ENCODE data around the gene ASS1. TPM values are rescaled to one million over a fixed set of nuclear protein-coding genes. Genes with fewer than 3 reads are reported as not detected.

ASS1 gene
- total and polyA plus RNA-seq, 9 donors: 63.4 to 238 (median 87.0) TPM

- 34 to 41% (median 38%) methylated on average over 14 of the region's 14 CpGs for WGBS, 3 donors
- no peaks in the 10 kb centered on the region for H3K9me3 ChIP-seq
- no peak for TF ChIP-seq EP300 (IDR thresholded peaks at IDR 0.05)
- no peak for TF ChIP-seq POLR2A (IDR thresholded peaks at IDR 0.05)
- no peak for TF ChIP-seq CTCF (IDR thresholded peaks at IDR 0.05)
- no peaks in the 10 kb centered on the region for H3K36me3 ChIP-seq
- peak overlapping the region in 1 of 2 donors; percentile 74 for H3K27ac ChIP-seq
- intact Hi-C loops (cut with DNase I): no loop called here
- no peaks in the 10 kb centered on the region for H3K27me3 ChIP-seq
- peak in 4 of 5 donors; percentile 36 to 64 (median 56) for DNase-seq
- peak overlapping the region; percentile 76 for H3K4me3 ChIP-seq
- peaks cover 25% of the 10 kb centered on the region for H3K4me1 ChIP-seq (ENCODE audit: insufficient read depth)
Measured at GRCh38 chr9:130443840-130444492, 795 bp upstream of the ASS1 start.

GRCh38 chr9:130445268-130445983 lies 665 bp downstream of the ASS1 start:
- peak overlapping the region; percentile 64 to 74 for H3K27ac ChIP-seq
- H3K27me3 ChIP-seq: no peaks in the 10 kb centered on the region
- peaks cover 28% of the 10 kb centered on the region for H3K4me1 ChIP-seq (ENCODE audit: insufficient read depth)
- DNase-seq: peak; percentile 47 to 67 (median 59)
- H3K9me3 ChIP-seq: no peaks in the 10 kb centered on the region
- TF ChIP-seq EP300 (IDR thresholded peaks at IDR 0.05) (no peak), CTCF (IDR thresholded peaks at IDR 0.05) (no peak), POLR2A (IDR thresholded peaks at IDR 0.05) (no peak)
- WGBS, 3 donors: 3 to 4% (median 3%) methylated on average over 19 to 30 of the region's 30 CpGs
- no peaks in the 10 kb centered on the region for H3K36me3 ChIP-seq
- peak overlapping the region; percentile 76 for H3K4me3 ChIP-seq
- intact Hi-C loops (cut with DNase I): no loop called here

GRCh38 chr9:130446101-130446861 lies 1.5 kb downstream of the ASS1 start:
- Histone ChIP-seq H3K27ac (peak overlapping the region in 1 of 2 donors; percentile 74), H3K4me1 (ENCODE audit: insufficient read depth) (peaks cover 36% of the 10 kb centered on the region), H3K4me3 (peak overlapping the region; percentile 76), H3K9me3 (no peaks in the 10 kb centered on the region), H3K36me3 (no peaks in the 10 kb centered on the region), H3K27me3 (no peaks in the 10 kb centered on the region)
- 6 to 11% (median 7%) methylated on average over 15 to 16 of the region's 16 CpGs for WGBS, 3 donors
- TF ChIP-seq EP300 (IDR thresholded peaks at IDR 0.05): no peak
- TF ChIP-seq POLR2A (IDR thresholded peaks at IDR 0.05): no peak
- TF ChIP-seq CTCF (IDR thresholded peaks at IDR 0.05): no peak
- peak; percentile 93 to 97 (median 95) for DNase-seq
- intact Hi-C loops (cut with DNase I): no loop called here

GRCh38 chr9:130447193-130447816 lies 2.5 kb downstream of the ASS1 start:
- Histone ChIP-seq H3K27ac (peak overlapping the region in 1 of 2 donors; percentile 74), H3K9me3 (no peaks in the 10 kb centered on the region), H3K36me3 (no peaks in the 10 kb centered on the region), H3K4me3 (no peak overlapping the region), H3K27me3 (no peaks in the 10 kb centered on the region), H3K4me1 (ENCODE audit: insufficient read depth) (peaks cover 45% of the 10 kb centered on the region)
- WGBS, 3 donors: 68 to 77% (median 73%) methylated on average over 12 of the region's 12 CpGs
- intact Hi-C loops (cut with DNase I): no loop called here
- TF ChIP-seq EP300 (IDR thresholded peaks at IDR 0.05) (no peak), POLR2A (IDR thresholded peaks at IDR 0.05) (no peak), CTCF (IDR thresholded peaks at IDR 0.05) (no peak)
- peak in 1 of 5 donors; percentile 47 for DNase-seq
